HG03139 (cell line): Measurements from ENCODE around the gene OR10H1.
"Not testable (repeated sequence)": the region's sequence is repeated elsewhere in the genome, so short reads cannot be mapped to it uniquely, and the experiment has no call there.

Source experiments
- ATAC-seq: cut with Tn5 transposase; IDR thresholded peaks from one replicate; pipeline ENCODE4 v1.9.1; 2021; ENCODE audit not compliant: unreplicated experiment

Gene OR10H1

GRCh38 chr19:15815306-15815705, at the start of gene OR10H1:
OR10H1 (minus strand) TSS chr19:15815664; CDS start chr19:15808037, 7,627 bp downstream.
- ATAC-seq: no peak

- ATAC-seq: no peak
Observed at GRCh38 chr19:15864824-15865223, 49.4 kb upstream of the OR10H1 start.

GRCh38 chr19:15863272-15863671, 47.8 kb upstream of the OR10H1 start:
- ATAC-seq: no peak

GRCh38 chr19:15862444-15862843, 47.0 kb upstream of the OR10H1 start:
- no peak for ATAC-seq

- no peak for ATAC-seq
Observed at GRCh38 chr19:15860522-15860921, 45.1 kb upstream of the OR10H1 start.

GRCh38 chr19:15859187-15859586, 43.7 kb upstream of the OR10H1 start:
- no peak for ATAC-seq

GRCh38 chr19:15850385-15850784, 34.9 kb upstream of the OR10H1 start:
- ATAC-seq: no peak

GRCh38 chr19:15846923-15847322, 31.5 kb upstream of the OR10H1 start:
- no peak for ATAC-seq

- ATAC-seq: not testable (repeated sequence)
Observed at GRCh38 chr19:15843894-15844222, 28.4 kb upstream of the OR10H1 start.

- ATAC-seq: no peak
Observed at GRCh38 chr19:15843203-15843893, 27.9 kb upstream of the OR10H1 start.

- no peak for ATAC-seq
Observed at GRCh38 chr19:15841875-15842569, 26.6 kb upstream of the OR10H1 start.

- ATAC-seq: no peak
Observed at GRCh38 chr19:15840833-15841232, 25.4 kb upstream of the OR10H1 start.

- ATAC-seq: not testable (repeated sequence)
Observed at GRCh38 chr19:15839888-15840287, 24.4 kb upstream of the OR10H1 start.

- ATAC-seq: no peak
Observed at GRCh38 chr19:15838351-15838750, 22.9 kb upstream of the OR10H1 start.

- ATAC-seq: no peak
Observed at GRCh38 chr19:15837221-15837731, 21.8 kb upstream of the OR10H1 start.

GRCh38 chr19:15836330-15837220, 21.1 kb upstream of the OR10H1 start:
- ATAC-seq: peak; percentile 94

GRCh38 chr19:15835565-15836329, 20.3 kb upstream of the OR10H1 start:
- not testable (repeated sequence) for ATAC-seq

GRCh38 chr19:15834232-15834631, 18.8 kb upstream of the OR10H1 start:
- ATAC-seq: not testable (repeated sequence)

- no peak for ATAC-seq
Observed at GRCh38 chr19:15831626-15832025, 16.2 kb upstream of the OR10H1 start.

GRCh38 chr19:15829786-15830185, 14.3 kb upstream of the OR10H1 start:
- ATAC-seq: no peak

- ATAC-seq: no peak
Observed at GRCh38 chr19:15829306-15829698, 13.8 kb upstream of the OR10H1 start.
